Measurements from ENCODE around the gene TRIM44.

The TRIM44 gene

GRCh38 chr11:35671396-35672127 lies 9.0 kb downstream of the TRIM44 start:
- no peak for DNase-seq (ENCODE audit: low read depth in 2 of 2)

DNA sequence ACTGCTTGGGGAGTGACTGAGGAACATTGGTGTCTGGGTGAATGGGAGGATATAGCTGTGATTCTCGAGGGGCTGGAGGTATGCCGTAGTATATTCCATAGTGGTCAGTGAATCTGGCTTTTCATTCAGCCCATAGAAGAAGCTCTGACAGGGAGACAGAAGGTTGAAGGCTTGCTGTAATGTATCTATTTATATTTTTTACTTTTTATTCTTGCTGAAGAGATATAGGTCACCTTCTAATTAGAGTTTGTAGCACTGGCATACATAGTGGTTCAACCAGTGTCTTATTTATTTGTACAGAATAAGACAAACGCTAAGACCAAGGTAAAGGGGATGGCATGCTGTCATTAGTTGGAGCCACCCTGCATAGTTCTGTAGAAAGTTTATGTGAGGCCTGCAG lies 10.0 kb downstream of the TRIM44 start:
- DNase-seq (ENCODE audit: low read depth in 2 of 2) = no peak

GRCh38 chr11:35675901-35676610 lies 13.5 kb downstream of the TRIM44 start:
- DNase-seq (ENCODE audit: low read depth in 2 of 2) = no peak

DNA sequence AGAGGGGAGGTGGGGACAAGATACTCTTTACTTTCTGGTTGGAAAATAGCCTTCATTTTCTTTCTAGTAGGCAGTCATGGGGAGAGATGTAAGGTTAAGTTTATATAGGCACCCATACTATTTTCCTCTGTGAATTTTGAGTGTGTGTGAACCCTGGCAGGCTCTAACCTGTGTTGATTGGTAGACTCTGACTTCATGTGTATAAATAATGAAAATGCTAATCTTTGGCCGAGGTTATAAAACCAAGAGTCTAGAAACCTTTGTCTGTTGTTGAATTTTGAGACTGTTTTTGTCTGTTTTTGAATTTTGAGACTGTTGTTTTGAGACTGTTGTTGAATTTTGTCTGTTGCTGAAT lies 14.0 kb downstream of the TRIM44 start:
- DNase-seq (ENCODE audit: low read depth in 2 of 2) = no peak

DNA sequence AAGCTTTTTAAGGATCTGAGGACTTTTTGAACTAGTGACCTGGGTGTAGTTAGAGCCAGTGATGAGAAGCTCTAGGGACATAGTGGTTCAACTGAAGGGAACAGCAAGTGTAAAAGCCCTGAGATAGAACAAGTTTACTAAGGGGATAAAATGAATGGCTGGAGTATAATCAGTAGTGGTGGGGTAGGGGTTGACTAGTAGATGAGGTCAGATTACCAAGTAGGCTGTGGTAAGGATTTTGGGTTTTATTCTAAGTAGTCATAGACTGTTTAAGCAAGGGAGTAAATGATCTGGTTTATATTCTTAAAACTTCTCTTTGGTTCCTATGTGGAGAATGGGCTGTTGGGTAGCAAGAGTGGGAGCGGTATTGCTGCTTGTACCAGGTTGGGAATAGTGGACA lies 15.3 kb downstream of the TRIM44 start:
- no peak for DNase-seq (ENCODE audit: low read depth in 2 of 2)

- DNase-seq (ENCODE audit: low read depth in 2 of 2) = no peak
These were observed 15.9 kb downstream of the TRIM44 start for GRCh38 chr11:35678471-35678870.

- DNase-seq (ENCODE audit: low read depth in 2 of 2) = no peak
These were observed 16.4 kb downstream of the TRIM44 start for GRCh38 chr11:35678975-35679374.

- no peak for DNase-seq (ENCODE audit: low read depth in 2 of 2)
These were observed 17.9 kb downstream of the TRIM44 start for GRCh38 chr11:35680506-35680905.

DNA sequence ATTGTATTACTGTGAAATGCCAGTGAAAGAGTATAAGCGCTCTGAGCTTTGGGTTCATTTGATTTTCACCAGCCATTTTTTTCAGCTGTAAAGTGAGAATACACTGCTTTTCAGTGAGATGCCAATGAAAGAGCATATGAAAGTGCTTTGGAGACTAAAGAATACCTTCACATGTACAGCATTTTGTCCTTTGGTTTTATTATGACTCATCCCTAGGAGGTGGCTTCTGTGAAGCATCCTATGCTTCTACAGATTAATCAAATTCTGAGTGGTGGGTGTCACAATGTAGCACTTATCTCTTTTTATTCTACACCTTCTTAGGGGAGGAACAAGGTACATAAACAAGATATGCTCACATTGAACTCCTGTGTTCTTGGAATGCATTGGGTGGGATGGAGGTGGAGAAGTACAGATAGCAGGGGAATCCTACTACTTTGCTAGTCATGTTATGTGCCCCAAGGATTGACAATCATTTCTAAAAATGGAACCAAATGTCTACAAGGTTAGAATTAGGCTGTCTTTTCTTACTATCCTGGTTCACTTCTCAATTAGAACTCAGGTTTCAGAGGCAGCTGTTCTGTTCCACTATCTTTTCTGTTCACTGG lies 18.7 kb downstream of the TRIM44 start:
- DNase-seq (ENCODE audit: low read depth in 2 of 2) = no peak

DNA sequence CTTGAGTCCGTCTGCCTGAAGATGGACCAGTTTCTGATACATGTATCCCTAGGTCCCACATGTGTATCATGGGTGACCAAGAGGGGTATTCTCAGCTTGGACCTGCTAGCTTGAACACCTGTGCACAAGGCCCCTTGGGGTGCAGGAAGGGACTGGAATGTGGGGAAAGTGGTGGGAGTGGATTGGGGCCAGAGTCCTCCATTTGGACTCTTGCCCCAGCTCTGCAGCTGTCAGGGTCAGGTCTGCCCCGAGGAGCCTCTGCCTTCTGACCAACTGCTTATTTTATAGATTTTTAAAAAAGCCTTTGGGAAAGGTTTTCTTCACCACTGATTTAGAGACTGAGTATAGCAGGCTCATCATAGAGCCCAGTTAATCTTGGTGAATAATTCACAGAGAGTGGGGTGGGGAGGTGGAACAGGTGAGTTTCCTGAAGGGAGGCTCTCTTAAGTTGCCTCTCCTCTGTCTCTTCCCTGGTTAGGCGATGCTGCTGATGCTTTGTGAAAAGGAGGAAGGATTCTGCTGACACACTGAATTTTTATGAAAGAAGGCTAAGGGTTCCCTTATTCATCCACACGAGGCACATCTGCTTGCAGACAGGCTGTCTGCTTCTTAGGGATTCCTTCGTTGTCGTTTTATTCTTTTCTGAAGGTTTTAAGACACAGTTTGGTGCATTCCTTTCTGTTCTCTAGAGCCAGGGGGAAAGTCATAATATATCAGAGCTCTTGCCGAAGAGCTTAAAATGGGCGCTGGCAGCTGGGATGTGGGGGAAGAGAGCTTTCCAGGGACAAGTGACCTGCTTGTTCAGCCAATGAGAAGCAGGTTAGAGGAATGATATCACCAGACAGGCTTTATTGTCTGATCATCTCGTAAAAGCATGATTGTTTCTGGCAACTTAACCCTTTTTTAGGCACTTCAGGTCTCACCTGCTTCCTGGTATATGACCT lies 19.9 kb downstream of the TRIM44 start:
- DNase-seq (ENCODE audit: low read depth in 2 of 2) = no peak

DNA sequence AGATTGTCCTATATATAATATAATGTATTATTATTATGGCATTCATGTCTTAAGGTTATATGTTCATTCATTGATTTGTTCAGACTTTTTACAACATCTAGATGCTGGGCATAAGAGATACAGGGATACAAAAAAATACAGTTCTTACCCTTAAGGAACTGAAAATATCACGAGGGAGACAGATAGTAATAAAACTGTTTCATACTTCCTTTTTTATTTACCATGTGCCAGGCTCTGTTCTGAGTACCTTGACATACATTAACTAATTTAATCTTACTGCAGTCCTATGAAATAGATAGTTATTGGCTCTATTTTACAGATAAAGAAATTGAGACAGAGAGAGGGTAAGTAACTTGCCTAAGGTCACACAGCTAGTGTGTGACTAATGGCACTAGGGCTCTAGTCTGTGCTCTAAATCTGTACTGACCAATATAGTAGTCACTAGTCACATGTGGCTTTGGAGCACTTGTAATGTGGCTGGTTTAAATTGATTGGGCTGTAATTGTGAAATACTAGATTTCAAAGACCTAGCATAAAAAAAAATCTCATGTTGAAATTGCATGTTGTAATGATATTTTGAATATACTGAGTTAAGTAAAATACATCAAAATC lies 21.3 kb downstream of the TRIM44 start:
- DNase-seq (ENCODE audit: low read depth in 2 of 2) = no peak

DNA sequence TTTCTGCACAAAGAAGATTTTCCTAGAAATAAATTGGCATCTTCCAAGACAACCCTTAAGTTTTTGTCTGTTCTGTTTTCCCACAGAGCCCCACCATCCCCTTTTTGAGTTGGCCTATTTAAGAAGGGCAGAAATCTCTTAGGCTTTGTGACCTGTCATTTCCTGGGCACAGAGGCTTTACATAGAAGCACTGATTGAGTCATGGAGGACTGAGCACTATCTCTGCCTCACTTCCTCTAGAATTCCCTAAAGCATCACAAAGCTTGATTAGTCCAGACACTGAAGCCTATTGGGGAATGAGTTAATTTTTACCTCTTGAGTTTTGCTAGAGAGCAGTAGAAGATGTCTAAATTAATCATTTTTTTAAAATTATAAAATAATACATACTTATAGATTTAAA lies 25.4 kb downstream of the TRIM44 start:
- DNase-seq (ENCODE audit: low read depth in 2 of 2) = no peak

DNA sequence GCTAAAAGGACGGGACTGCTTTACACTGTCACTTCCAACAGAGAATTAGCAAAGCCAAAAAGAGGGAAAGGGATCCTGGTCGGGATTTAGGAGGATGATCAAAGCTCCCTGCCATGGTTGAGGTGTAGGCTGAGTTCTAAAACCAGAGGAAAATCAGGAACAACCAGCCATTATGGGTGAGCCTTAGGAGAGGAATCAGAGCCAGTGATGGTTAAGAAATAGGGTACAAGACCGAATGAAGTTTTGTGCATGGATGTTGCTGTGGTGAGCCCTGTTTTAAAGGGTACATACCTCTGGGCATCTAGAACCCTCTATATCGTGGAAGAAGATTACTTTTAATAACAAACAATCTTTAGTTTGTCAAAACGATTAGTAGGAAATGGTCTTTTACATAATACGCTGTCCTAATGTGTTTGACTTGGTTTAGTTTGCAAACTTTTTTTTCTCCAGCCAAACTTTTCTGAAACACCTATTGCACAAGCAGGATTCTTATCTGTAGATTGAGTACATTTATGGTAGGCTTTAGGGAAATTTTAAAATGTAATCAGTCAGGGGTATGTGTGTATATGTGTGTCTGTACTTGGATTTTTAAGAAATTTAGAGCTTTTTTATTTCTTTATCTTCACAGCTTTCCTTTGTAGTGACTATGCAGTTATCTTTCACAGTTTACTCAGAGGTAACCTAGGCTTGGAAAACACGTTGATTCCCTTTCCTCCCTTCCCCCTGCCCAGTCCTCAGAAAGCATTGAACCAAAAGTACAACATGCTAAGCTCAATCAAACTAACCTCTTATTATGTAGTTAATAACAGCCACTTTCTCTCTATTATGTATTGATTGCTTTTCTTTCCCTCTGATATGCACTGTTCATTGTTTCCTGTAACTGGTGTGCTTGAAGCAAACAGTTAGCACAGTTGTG lies 26.8 kb downstream of the TRIM44 start:
- no peak for DNase-seq (ENCODE audit: low read depth in 2 of 2)

DNA sequence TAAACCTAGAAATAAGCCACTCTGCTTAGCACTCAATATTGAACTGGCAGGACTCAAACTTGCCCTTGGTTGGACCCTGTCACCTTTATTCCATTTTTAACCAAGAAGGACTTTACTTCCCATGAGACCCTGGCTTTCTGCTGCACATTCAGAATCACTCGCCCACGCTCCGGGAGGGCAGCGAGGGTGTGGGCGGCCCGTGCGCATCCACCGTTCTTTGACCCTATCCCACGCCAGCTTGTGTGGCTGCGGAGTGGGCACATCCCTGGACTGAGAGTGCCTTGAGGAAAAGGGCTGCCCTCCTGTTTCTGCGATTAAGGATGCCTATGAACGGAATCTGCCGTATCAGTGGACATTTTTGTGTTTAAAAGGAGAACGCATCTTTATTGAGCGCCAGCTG lies 39.6 kb downstream of the TRIM44 start:
- DNase-seq (ENCODE audit: low read depth in 2 of 2) = no peak

- DNase-seq (ENCODE audit: low read depth in 2 of 2) = no peak
These were observed 46.8 kb downstream of the TRIM44 start for GRCh38 chr11:35709376-35709775.

GRCh38 chr11:35711173-35711910 lies 48.8 kb downstream of the TRIM44 start:
- no peak for DNase-seq (ENCODE audit: low read depth in 2 of 2)

- no peak for DNase-seq (ENCODE audit: low read depth in 2 of 2)
These were observed 49.3 kb downstream of the TRIM44 start for GRCh38 chr11:35711924-35712323.

- no peak for DNase-seq (ENCODE audit: low read depth in 2 of 2)
These were observed 50.0 kb downstream of the TRIM44 start for GRCh38 chr11:35712533-35712932.

- DNase-seq (ENCODE audit: low read depth in 2 of 2) = peak in 1 of 2 donors; percentile 0
These were observed 52.5 kb downstream of the TRIM44 start for GRCh38 chr11:35714882-35715627.

Data from activated CD4-positive, alpha-beta T cell treated with anti-CD3 and anti-CD28 coated beads for 24 hours (primary cell).